ACHN (cell line): ENCODE data around the gene UST.
"Not testable (repeated sequence)": the region's sequence is repeated elsewhere in the genome, so short reads cannot be mapped to it uniquely, and the experiment has no call there.

Experiments used
- DNase-seq: peaks from one replicate; pipeline ENCODE4 v3.0.0-alpha.2; 2015
- in situ Hi-C: cut with HindIII; loops from 2 replicates; pipeline ENCODE4 v1.10.0; 2017; ENCODE audit warnings: low sequenced_read_pairs, low pct_ligation_motif_present, low pct_unique_long_range_greater_than_20kb

Gene UST

DNA sequence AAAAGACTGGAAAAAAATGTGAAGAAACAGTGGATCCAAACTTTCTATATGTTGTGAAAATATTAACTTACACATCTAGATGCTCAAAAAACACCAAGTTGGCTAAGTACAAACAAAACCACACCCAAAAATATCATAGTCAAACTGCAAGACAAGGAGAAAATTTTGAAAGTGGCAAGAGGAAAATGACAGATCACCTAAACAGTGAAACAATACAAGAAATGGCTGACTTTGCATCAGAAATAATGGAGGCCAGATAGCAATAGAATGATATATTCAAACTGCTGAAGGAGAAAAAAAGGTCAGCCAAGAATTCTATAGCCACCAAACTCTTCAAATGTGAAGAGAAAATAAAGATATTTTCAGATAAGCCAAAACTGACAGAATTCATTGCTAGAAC is 22.4 kb upstream of the UST start:
- DNase-seq: no peak
- in situ Hi-C loops: no loop called here

DNA sequence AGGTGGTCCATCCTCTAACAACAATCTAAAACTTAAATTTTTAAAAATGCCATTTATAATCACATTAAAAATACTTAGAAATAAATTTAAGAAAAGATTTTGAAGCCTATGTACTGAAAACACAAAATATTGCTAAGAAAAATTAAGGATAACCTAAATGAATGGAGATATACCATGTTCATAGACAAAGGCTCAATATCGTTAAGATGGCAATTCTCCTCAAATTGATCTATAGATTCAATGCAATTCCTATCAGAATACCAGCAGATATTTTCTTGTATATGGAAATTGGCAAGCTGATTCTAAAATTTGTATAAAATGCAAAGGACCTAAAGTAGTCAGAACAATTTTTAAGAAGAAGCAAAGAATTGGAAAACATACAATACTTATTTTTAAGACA is 19.7 kb upstream of the UST start:
- DNase-seq: no peak
- in situ Hi-C loops: no loop called here

DNA sequence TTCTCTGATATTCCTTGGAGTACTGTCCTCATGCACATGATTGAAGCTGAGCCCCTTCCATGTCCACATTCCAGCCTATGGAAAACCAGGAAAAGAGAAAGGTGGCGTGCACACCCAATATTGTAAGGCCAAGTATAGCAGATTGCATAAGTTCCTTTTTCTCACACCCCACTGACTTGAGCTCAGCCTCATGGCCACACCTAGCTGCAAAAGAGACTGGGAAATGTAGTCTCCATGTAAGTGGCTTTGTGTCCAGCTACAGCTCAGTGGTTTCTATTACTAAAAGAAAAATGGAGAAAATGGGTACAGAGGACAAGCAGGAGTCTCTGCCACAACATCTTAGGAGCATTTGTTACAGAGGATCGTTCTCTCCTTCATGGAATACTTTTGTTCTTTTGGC is 10.8 kb upstream of the UST start:
- in situ Hi-C loops: no loop called here
- DNase-seq: no peak

DNA sequence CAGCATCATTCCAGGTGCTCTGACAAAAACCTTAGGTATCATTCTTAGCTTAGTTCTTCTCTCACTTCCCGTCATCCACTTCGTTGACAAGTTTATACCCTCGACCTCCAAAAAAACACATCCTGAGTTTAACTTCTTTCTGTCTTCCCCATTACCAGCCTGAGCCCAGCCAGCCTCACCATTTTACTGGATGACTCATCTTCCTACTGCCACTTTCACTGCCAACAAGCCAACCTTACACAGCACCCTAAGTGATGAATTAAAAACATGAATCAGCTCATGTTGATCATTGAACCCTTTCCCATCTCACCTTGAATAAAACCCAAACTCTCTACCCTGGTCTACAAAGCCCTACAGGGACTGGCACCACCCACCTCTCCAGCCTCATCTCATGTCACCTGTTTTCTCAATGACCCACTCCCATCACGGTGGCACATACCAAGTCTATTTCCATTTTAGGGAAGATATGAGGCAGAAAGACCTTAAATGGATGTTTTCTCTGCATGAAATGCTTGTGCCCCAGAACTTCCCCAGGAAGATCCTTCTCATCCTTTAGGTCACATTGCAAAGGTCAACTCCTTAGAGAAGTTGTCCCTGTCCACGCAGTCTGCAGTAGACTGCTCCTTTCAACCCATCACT is 9.9 kb upstream of the UST start:
- in situ Hi-C loops: no loop called here
- peak; percentile 45 for DNase-seq

DNA sequence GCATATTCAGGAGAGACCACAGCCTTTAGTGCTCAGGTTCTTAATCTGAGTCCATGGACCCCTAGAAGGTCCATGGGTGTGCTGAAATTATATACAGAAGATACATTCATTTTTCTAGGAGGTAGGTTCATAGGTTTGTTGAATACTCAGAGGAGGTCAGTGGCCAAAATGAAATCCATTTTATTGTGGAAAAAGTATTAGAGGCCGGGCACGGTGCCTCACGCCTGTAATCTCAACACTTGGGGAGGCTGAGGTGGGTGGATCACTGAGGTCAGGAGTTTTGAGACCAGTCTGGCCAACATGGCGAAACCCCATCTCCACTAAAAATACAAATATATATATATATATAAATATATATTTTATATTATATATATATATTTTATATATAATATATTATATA is 9.0 kb upstream of the UST start:
- DNase-seq: no peak
- in situ Hi-C loops: no loop called here

DNA sequence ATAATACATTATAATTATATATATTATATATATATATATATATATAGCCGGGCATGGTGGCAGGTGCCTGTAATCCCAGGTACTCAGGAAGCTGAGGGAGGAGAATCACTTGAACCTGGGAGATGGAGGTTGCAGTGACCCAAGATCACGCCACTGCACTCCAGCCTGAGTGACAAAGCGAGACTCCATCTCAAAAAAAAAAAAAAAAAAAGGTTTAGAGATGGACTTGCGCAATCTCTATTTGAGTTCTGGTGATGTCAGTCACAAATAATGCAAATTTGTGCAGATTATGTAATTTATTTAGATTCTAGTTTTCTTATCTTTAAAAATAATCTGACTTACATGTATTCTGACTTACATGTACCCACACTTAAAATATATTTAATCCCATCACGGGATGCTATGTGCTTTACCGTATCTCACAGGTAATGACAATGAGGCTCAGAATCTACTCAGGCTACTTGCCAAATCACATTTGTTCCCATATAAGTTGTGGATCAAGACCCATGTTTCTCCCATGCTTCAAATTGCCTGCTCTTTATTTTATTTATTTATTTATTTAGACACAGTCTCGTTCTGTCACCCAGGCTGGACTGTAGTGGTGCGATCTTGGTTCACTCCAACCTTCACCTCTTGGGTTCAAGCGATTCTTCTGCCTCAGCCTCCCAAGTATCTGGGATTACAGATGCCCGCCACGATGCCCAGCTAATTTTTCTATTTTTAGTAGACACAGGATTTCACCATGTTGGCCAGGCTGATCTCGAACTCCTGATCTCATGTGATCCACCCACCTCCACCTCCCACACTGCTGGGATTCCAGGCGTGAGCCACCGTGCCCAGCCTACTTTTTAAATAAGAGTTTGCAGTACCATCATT is 7.6 kb upstream of the UST start:
- in situ Hi-C loops: no loop called here
- DNase-seq: no peak

DNA sequence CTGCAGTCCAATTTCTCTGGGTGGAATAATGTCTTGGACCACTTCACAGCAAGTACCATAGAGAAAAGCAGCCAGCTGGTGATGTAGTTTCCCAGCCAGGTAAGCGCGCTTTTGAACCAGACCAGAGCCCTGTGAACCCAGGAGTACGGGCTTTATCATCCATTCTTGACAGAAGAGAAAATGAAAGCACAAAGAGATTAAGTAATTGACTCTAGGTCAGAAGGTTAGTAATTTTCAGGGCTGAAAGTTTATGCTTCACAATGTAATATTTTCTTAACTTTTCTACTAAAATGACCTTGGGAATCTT is 7.1 kb upstream of the UST start:
- DNase-seq: no peak
- in situ Hi-C loops: no loop called here

DNA sequence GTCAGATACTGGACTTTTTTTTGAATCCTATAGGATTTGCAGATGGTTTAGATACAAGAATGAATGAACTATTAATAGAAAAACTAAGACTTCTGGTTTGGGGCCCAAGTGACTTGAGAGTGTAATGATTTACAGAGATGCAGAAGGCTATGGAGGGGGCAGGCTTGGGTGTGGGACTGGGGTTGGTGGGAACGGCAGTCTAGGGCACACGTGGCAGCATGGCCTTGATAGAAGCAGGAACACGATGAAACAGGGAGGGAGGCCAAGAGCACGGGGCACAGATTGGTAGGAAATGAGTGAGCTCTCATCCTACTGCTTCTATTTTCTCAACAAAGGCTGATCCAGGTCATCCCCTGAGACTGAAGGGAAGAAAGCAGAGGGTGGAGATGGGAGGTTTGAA is 3.4 kb upstream of the UST start:
- DNase-seq: no peak
- in situ Hi-C loops: no loop called here

DNA sequence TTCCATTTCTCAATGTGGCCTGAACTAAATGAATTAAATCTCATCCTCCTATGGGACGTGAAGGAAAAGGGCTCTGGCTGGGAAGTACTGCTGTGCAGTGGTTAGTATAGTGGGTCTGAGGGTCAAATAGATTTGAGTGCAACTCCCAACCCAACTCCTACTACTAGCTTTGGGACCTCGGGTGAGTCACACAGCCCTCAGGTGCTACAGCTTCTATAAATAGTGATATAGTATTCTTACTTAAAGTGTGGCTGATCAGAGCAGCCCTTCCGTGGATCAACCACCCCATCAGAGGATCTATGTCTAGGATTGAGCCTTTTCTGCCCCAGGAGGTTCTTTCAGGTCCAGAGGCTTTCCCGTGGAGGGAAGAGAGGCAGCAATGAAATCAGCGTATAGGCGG is 904 bp upstream of the UST start:
- in situ Hi-C loops: no loop called here
- DNase-seq: no peak

DNA sequence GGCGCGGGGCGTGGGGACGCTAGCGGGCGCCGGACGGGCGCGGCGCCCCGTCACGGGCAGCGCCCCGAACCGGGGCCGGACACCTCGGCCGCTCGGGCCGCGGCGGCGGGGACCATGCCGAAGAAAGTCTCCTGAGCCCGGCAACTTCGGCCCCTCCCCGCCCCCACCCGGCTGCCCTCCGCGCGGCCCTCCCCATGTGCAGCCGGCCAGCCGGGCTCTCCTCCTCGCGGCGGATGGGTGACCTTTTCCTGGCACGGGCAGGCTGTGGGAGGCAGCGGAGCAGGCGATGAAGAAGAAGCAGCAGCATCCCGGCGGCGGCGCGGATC is 278 bp downstream of the UST start:
- in situ Hi-C loops: no loop called here
- peak; percentile 55 for DNase-seq

DNA sequence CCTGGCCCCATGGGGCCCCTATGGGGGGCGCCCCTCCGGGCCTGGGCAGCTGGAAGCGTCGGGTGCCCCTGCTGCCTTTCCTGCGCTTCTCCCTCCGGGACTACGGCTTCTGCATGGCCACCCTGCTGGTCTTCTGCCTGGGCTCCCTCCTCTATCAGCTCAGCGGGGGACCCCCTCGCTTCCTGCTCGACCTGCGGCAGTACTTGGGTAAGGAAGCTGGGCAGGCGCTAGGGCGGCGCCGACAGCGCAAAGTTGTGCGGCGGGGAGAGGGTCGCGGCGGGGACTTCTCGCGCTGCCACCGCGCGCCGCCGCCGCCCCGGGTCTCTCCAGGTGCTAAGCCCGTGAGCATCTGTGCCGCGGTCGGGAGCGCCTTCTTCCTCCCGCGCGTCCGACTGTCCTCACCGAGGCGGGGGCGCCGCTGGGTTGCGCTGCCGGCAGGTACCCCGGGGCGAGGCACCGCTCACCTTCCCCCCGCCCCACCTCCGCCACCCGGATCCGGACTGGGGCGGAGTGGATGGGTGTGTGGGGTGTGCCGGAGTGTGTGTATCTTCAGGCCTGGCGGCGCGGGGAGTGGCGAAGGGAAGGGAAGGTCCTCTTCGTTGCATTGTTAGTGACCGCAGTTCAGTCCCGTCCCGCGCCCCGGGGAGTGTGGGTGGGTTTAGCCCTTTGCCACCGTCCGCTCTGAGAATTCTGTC is 788 bp downstream of the UST start:
- in situ Hi-C loops: no loop called here

DNA sequence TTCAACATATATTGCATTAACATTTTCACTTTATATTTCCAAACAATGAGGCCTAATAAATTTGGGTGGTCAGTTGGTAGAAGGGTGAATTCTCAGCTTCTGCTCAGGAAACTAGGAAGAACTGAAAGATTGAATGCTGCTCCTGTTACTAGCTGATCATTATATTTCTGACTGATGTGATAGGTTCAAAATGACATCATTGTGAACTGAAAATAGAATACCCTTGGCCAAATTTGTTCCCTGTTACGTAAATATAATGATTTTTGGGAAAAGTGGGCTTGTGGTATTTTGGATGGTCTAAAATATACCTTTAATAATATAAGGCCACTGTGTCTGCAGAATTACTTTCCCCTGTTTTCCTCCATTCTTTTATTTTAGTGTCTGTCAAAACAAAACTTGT is 2.8 kb downstream of the UST start:
- no peak for DNase-seq
- in situ Hi-C loops: no loop called here

More for the DNA sequence above, 788 bp downstream of the UST start:
- peak; percentile 29 for DNase-seq

DNA sequence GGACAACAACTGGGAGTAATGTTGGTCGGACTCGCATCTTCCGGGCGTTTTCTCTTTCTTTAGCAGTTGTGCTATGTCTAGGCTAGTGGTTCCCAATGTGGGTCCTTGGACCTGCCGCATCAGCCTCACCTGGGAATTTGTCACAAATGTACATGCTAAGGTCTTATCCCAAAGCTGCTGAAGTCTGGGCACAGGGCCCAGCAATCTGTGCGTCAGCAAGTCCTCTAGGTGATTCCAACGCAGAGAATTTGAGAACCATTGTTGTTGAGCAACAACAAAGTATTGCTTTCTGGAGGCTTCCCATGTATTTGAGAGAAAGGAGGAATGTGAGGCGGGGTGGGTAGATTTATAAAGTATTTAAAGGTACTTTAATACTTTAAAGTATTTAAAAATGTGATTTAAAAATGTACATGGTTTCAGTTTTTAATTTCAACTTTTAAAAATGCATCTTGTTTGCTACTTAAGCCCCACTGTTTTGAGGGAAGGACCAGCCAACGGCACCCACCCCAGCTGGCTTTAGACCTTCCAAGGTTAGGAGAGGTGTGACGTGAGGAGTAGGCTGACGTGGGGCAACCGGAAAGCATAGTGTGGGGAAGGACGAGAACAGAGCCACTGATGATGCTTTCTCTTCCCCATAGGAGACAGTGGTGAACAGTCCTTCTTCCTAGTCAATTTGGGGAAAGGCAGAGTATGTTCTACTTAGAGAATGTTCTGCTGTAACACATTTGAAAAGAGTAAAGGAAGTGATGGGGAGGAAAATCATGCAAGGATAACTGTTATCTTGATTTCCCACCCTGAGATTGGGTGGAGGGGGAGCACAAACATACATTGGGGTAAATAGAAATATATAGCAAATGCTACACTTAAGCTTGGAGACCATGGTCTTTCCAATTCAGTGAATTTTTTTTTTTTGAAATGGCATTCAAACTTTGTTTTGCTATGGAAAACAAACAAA is 4.3 kb downstream of the UST start:
- DNase-seq: no peak
- in situ Hi-C loops: no loop called here

DNA sequence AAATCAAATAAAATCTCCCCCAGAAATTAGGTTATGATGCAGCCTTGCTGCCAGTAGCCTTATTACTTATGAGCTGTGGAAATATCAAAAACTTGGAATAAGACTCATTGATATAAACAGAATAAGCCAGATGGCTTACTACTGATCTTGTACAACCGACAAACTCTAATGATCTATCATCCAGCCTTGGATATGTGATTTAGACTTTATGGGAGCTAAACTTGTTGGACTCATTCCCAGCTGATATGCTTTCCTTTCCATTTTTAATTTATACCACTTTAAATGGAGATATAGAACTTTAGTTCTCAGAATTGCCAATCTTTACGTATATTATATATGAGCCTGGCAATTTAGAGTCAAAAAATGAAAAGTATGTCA is 5.0 kb downstream of the UST start:
- no peak for DNase-seq
- in situ Hi-C loops: no loop called here

DNA sequence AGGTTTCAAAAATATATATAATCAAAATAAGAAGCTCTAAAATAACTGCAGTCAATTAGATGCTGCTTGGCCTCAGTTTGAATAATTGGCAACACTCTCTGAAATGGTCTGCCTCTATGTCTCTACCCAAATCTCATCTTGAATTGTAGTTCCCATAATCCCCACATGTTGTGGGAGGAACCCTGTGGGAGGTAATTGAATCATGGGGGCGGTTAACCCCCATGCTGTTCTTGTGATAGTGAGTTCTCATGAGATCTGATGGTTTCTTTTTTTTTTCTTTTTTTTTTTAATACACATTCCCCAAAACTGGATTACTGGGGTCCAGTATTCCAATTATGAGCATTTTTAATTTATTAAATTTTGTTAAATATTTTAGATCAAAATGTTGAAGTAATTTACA is 8.5 kb downstream of the UST start:
- DNase-seq, in situ Hi-C loops: not testable (repeated sequence)

DNA sequence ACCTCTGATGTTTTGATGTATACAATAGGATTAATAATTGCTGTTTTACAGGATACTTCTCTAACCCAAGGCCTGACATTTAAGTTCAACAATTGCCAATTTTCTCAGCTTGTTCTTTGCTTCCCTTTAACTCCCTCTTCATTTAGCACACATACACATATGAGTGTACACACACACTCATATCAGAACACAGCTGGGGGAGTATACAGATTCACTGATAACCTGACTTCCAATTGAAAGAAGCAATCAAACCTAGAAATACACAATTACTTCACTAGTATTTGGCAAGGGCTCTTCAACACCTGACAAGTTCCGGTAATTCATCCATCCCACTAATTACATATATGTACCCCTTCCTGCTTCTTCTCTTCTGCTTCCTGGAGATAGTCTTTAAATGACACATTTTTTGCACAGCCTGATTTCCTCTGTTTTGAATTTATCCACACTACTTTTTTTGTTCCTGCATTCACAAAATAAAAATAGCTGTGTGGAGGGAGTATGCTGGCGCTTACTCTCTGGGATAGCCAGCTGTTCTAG is 11.2 kb downstream of the UST start:
- DNase-seq: no peak
- in situ Hi-C loops: no loop called here

DNA sequence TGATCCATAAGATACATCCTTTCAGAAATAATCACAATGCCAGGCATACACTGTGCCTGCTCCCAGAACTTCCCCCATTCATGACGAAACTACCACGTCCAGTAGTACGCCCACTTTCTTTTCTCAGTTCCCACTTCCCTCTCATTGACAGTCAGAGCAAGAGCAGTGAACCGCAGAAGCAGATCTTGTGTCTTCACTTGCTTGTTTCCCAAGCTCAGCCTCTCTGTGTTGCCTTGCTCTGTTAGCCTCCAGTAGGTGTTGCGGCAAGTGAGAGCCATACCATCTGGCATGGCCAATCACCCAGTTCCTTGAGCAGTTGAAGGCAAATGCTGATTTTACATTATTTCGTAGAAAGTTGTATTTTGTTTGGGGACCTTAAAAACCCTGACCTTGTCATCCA is 11.7 kb downstream of the UST start:
- no peak for DNase-seq
- in situ Hi-C loops: no loop called here

DNA sequence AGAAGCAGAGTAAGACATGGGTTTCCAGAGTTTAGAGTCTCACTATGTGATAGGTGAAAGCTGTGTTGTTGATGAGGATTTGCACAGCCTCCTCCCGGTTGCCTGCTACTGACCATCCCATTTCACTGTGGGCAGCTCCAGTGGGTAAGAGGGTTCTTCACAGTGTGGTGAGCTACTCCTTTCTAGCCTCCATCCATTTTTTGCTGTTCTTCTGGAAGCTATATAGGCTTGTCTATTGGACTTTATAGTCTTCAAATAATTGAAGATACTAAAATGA is 13.4 kb downstream of the UST start:
- in situ Hi-C loops: no loop called here
- no peak for DNase-seq
